Gastroesophageal sphincter (tissue), 4 donors: Measurements from ENCODE around the gene FAM222B. TPM values are rescaled to one million over a fixed set of nuclear protein-coding genes. Genes with fewer than 3 reads are reported as not detected.
A peak's percentile ranks its signal among the peaks of the same experiment; 100 is the strongest.

Source experiments
- ATAC-seq: fragments of 150-250 bp; one replicate; pipeline ENCODE4 v1.9.1; 2016; ENCODE audit warnings: mild to moderate bottlenecking, moderate library complexity
- H3K27ac ChIP-seq, 4 donors: fragments of 200-600 bp; sonication (generic) in 3 of 4; 1 replicate in 3 of 4; 2 replicates in 1 of 4; pipeline ENCODE4 v1.5.1; 2016 to 2019
- H3K27me3 ChIP-seq: fragments of 200-600 bp; sonication (generic); one replicate; pipeline ENCODE4 v1.5.1; 2019
- H3K36me3 ChIP-seq, 2 donors: fragments of 200-600 bp; sonication (generic); one replicate each; pipeline ENCODE4 v1.5.1; 2019; ENCODE audit warnings: control low read depth in 1 of 2
- H3K4me1 ChIP-seq, 3 donors: fragments of 200-600 bp; sonication (generic); 1 replicate in 2 of 3; 2 replicates in 1 of 3; pipeline ENCODE4 v1.5.1; 2016 to 2019; ENCODE audit warnings: control low read depth in 2 of 3
- H3K4me3 ChIP-seq, 2 donors: fragments of 200-600 bp; sonication (generic); one replicate each; pipeline ENCODE4 v1.5.1; 2019; ENCODE audit warnings: mild to moderate bottlenecking in 1 of 2, moderate library complexity in 1 of 2
- H3K9me3 ChIP-seq, 3 donors: fragments of 200-600 bp; sonication (generic); one replicate each; pipeline ENCODE4 v1.5.1; 2017 to 2019; ENCODE audit warnings: control low read depth in 2 of 3
- CTCF ChIP-seq, 4 experiments: fragments of 200-600 bp in 2 of 4; fragments of 450-650 bp in 2 of 4; sonication (generic) in 1 of 4; IDR thresholded peaks; one replicate each; pipeline ENCODE4 v1.5.1; 2017 to 2019; ENCODE audit warnings: antibody characterized with exemption in 4 of 4, mild to moderate bottlenecking in 2 of 4, moderate library complexity in 2 of 4
- EP300 ChIP-seq: sonication (generic); formaldehyde crosslinking; IDR thresholded peaks from one replicate; pipeline ENCODE4 v1.6.1; 2017; ENCODE audit warnings: antibody characterized with exemption, mild to moderate bottlenecking
- POLR2A ChIP-seq, 2 donors: fragments of 450-650 bp; IDR thresholded peaks; one replicate each; pipeline ENCODE4 v1.6.1; 2017; ENCODE audit warnings: antibody characterized with exemption in 2 of 2, mild to moderate bottlenecking in 2 of 2, moderate library complexity in 1 of 2
- POLR2AphosphoS5 ChIP-seq: sonication (generic); formaldehyde crosslinking; IDR thresholded peaks from one replicate; pipeline ENCODE4 v1.6.1; 2017; ENCODE audit warnings: antibody characterized with exemption
- WGBS, 2 donors: methylation state at CpG; one replicate each; pipeline ENCODE4 v1.1.5; 2018; ENCODE audit warnings: low coverage in 1 of 2; 5-methylcytosine and 5-hydroxymethylcytosine counted together
- total RNA-seq, 4 donors: library from RNA; depleted of rRNA; stranded (reverse); fragments of >200 nt; gene quantifications; one replicate each; pipeline ENCODE4 v1.1.0, GENCODE V29; 2016

FAM222B gene
- total RNA-seq, 4 donors from 2014 or later = 15.5 to 47.6 (median 21.6) TPM

DNA sequence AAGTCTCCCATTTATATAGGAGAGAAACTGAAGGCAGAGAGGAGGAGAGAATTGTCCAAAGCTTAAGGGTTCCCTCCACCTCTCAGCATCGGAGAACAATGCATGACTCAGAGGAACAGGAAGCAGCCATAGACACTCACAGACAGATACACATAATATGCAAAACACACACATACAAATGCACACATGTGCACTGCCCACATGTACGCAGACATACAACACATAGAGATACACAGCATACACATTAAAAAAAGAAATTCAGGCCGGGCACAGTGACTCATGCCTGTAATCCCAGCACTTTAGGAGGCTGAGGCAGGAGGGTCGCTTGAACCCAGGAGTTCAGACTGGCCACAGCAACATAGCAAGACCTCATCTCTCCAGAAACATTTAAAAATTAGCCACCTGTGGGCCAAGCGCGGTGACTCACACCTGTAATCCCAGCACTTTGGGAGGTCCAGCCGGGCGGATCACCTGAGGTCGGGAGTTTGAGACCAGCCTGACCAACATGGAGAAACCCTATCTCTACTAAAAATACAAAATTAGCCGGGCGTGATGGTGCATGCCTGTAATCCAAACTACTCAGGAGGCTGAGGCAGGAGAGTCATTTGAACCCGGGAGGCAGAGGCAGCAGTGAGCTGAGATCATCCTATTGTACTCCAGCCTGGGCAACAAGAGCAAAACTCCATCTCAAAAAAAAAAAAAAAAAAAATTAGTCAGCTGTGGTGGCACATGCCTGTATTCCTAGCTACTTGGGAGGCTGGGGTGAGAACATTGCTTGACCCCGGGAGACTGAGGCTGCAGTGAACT is 23.6 kb upstream of the FAM222B start:
- H3K27me3 ChIP-seq = no peaks in the 10 kb centered on the region
- H3K4me1 ChIP-seq = no peaks in the 10 kb centered on the region
- no peak for TF ChIP-seq CTCF (IDR thresholded peaks at IDR 0.05)
- no peaks in the 10 kb centered on the region for H3K9me3 ChIP-seq
- H3K27ac ChIP-seq = no peak overlapping the region
- peaks cover 0 to 6% of the 10 kb centered on the region in 2 donors for H3K36me3 ChIP-seq
- no peak overlapping the region for H3K4me3 ChIP-seq
- no peak for ATAC-seq
- WGBS, 2 donors = 79 to 90% methylated on average over 4 to 5 of the region's 13 CpGs

DNA sequence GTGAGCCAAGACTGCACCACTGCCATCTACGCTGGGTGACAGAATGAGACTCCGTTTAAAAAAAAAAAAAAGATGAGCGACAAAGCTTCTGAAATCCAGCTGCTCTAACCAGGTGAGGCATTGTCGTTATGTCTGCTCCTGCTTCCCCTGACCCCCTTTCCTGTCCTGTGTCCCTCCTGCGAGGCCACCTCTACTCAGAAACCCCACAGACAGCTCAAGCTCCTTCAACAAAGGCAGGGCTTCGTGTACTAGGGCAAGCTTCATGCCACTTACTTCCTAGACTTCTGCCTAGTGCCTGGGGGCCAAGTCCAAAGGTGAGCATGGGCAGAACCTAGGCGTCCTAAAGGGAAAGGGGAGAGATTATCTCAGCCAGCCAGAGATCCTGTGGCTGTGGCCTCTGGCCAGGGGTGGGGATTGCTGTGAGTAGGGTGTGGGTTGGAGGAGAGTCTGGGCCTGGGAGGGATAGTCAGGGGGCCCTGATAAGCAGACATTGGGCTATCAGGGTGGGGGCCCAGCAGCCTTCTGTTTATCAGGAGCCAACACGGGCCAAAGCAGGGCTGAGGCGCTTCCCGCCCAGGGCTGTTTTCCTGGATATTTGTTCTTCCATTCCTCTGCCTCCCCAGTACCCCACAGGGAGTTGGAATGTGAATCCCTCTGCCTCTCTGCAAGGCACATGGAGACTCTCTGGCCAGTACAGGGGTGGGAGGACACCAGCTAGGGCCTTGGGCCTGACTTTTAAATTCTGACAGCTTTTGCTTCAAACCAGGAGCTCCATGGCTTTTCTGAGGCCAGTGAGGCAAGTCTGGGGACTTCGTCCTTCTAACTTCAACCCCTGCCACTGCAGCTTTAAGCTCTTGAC is 22.6 kb upstream of the FAM222B start:
- no peak overlapping the region for H3K4me3 ChIP-seq
- peak; percentile 25 for ATAC-seq
- no peak overlapping the region for H3K27ac ChIP-seq

DNA sequence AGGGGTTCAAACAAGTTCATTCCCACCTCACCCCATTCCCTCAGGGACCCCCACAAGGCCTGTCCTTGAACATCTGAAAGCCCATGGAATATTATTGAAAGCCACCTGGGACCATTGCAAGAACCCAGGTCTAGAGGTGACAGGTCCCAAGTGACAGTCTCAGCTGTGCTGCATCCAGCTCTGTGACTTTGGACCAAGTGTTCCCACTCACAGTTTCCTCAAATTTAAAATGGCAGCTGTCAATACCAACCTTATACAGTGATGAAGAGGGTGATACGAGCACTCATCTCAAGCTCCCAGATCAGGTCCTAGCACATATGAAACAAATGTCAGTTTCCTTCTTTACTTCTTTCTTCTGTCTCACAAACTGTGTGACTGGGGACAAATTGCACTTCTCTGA is 21.4 kb upstream of the FAM222B start:
- Histone ChIP-seq H3K36me3 (peaks cover 0 to 28% of the 10 kb centered on the region in 2 donors), H3K27me3 (no peaks in the 10 kb centered on the region), H3K27ac (no peak overlapping the region), H3K9me3 (no peaks in the 10 kb centered on the region), H3K4me1 (no peaks in the 10 kb centered on the region), H3K4me3 (no peak overlapping the region)
- 91 to 100% methylated on average over 1 of the region's 1 CpG for WGBS, 2 donors
- ATAC-seq = no peak
- TF ChIP-seq EP300 = no peak
- no peak for TF ChIP-seq POLR2AphosphoS5
- TF ChIP-seq CTCF (IDR thresholded peaks at IDR 0.05) = no peak

More for the DNA sequence above, 22.6 kb upstream of the FAM222B start:
- 81 to 86% methylated on average over 3 to 5 of the region's 11 CpGs for WGBS, 2 donors
- no peak for TF ChIP-seq POLR2A (IDR thresholded peaks at IDR 0.05)
- TF ChIP-seq CTCF (IDR thresholded peaks at IDR 0.05) = no peak
- TF ChIP-seq POLR2AphosphoS5 = no peak
- TF ChIP-seq EP300 = no peak
- no peaks in the 10 kb centered on the region for H3K27me3 ChIP-seq
- peaks cover 0 to 16% of the 10 kb centered on the region in 2 donors for H3K36me3 ChIP-seq
- H3K9me3 ChIP-seq = no peaks in the 10 kb centered on the region
- H3K4me1 ChIP-seq = no peaks in the 10 kb centered on the region

- no peaks in the 10 kb centered on the region for H3K27me3 ChIP-seq
- no peak for ATAC-seq
- H3K4me3 ChIP-seq = no peak overlapping the region
- no peaks in the 10 kb centered on the region for H3K9me3 ChIP-seq
- H3K36me3 ChIP-seq = peaks cover 0 to 42% of the 10 kb centered on the region in 2 donors
- H3K4me1 ChIP-seq = no peaks in the 10 kb centered on the region
- TF ChIP-seq POLR2AphosphoS5 (no peak), EP300 (no peak), POLR2A (IDR thresholded peaks at IDR 0.05) (no peak), CTCF (IDR thresholded peaks at IDR 0.05) (no peak)
- H3K27ac ChIP-seq = no peak overlapping the region
- WGBS, 2 donors = 100% methylated on average over 2 of the region's 3 CpGs
Measured at GRCh38 chr17:28862561-28862960, 20.0 kb upstream of the FAM222B start.
